GM23338 (cell line): ENCODE data around the gene NLN.

Experiments used
- CREB1 ChIP-seq: fragments of 250-450 bp; sonication (Bioruptor Pico); IDR thresholded peaks from 2 replicates; pipeline ENCODE4 v1.5.0; 2020; ENCODE audit warnings: low read depth, mild to moderate bottlenecking, moderate library complexity
- EZH2 ChIP-seq: fragments of 200-600 bp; sonication (generic); IDR thresholded peaks from one replicate; pipeline ENCODE4 v1.8.0; 2017; ENCODE audit warnings: antibody characterized with exemption, mild to moderate bottlenecking, low read depth; ENCODE audit not compliant: unreplicated experiment
- EZH2phosphoT487 ChIP-seq: fragments of 200-600 bp; sonication (generic); IDR thresholded peaks from one replicate; pipeline ENCODE4 v1.8.1; 2018; ENCODE audit warnings: antibody characterized with exemption; ENCODE audit not compliant: unreplicated experiment
- JUNB ChIP-seq: IDR thresholded peaks from one replicate; pipeline ENCODE4 v1.6.1; 2016; ENCODE audit warnings: antibody characterized with exemption; ENCODE audit not compliant: unreplicated experiment
- NANOG ChIP-seq: IDR thresholded peaks from 2 replicates; pipeline ENCODE4 v1.6.1; 2016; ENCODE audit warnings: antibody characterized with exemption, borderline replicate concordance
- POLR2AphosphoS5 ChIP-seq: IDR thresholded peaks from 2 replicates; pipeline ENCODE4 v1.6.1; 2016; ENCODE audit warnings: antibody characterized with exemption, low read depth
- STAT1 ChIP-seq: IDR thresholded peaks from one replicate; pipeline ENCODE4 v1.6.1; 2016; ENCODE audit warnings: antibody characterized with exemption; ENCODE audit not compliant: unreplicated experiment
- ZNF114 ChIP-seq: fragments of 250-450 bp; sonication (Bioruptor Pico); IDR thresholded peaks from 2 replicates; pipeline ENCODE4 v1.5.0; 2020; ENCODE audit warnings: mild to moderate bottlenecking, moderate library complexity
- ZNF331 ChIP-seq: fragments of 250-450 bp; sonication (Bioruptor Pico); IDR thresholded peaks from 2 replicates; pipeline ENCODE4 v1.5.0; 2020; ENCODE audit warnings: low read depth, mild to moderate bottlenecking, moderate library complexity
- TF ChIP-seq, protein P1 (sequence below), 2 experiments: fragments of 200-600 bp in 1 of 2; sonication (generic) in 1 of 2; conservative IDR thresholded peaks; 2 replicates each; pipeline versions ENCODE4 v1.5.1 to v1.6.1; 2016 to 2017; ENCODE audit warnings: antibody characterized with exemption in 2 of 2, low read depth in 2 of 2, mild to moderate bottlenecking in 2 of 2, moderate library complexity in 1 of 2
- TF ChIP-seq, protein P2 (sequence below): IDR thresholded peaks from one replicate; pipeline ENCODE4 v1.6.1; 2018; ENCODE audit warnings: antibody characterized with exemption; ENCODE audit not compliant: unreplicated experiment
- TF ChIP-seq, protein P3 (sequence below): IDR thresholded peaks from 2 replicates; pipeline ENCODE4 v1.6.1; 2016; ENCODE audit warnings: antibody characterized with exemption
- TF ChIP-seq, protein P4 (sequence below): fragments of 250-450 bp; sonication (Bioruptor Pico); IDR thresholded peaks from 2 replicates; pipeline ENCODE4 v1.5.0; 2020; ENCODE audit warnings: mild to moderate bottlenecking, moderate library complexity

DNA sequence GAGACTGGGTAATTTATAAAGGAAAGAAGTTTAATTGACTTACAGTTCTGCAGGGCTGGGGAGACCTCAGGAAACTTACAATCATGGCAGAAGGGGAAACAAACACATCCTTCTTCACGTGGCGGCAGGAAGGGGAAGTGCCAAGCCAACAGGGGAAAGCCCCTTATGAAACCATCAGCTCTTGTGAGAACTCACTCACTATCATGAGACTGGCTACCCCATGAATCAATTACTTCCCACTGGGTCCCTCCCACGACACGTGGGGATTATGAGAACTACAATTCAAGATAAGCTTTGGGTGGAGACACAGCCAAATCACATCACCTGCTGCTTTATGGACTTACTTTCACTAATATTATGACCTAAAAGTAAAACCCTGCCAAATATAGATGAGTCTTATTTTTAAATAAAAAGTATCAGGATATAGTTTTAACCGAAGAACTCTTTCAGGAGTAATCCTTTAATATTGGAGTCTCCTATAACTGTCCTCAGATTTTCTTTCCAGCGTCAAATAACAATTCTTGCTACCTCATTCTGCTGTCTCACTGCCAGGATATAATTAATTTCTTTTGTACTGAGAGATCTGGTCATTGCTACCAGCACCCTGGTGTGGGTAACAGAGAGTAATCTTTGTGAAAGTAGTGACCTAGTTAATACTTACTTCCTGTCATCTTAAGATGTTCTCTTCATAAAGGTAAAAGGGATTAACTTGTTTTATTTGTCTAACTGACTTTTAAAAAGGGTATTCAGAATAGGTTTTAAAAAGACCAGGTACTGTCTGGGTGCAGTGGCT lies 68.6 kb downstream of the NLN start:
- no peak for TF ChIP-seq POLR2AphosphoS5
- TF ChIP-seq, protein P1, sequence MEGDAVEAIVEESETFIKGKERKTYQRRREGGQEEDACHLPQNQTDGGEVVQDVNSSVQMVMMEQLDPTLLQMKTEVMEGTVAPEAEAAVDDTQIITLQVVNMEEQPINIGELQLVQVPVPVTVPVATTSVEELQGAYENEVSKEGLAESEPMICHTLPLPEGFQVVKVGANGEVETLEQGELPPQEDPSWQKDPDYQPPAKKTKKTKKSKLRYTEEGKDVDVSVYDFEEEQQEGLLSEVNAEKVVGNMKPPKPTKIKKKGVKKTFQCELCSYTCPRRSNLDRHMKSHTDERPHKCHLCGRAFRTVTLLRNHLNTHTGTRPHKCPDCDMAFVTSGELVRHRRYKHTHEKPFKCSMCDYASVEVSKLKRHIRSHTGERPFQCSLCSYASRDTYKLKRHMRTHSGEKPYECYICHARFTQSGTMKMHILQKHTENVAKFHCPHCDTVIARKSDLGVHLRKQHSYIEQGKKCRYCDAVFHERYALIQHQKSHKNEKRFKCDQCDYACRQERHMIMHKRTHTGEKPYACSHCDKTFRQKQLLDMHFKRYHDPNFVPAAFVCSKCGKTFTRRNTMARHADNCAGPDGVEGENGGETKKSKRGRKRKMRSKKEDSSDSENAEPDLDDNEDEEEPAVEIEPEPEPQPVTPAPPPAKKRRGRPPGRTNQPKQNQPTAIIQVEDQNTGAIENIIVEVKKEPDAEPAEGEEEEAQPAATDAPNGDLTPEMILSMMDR (conservative IDR thresholded peaks at IDR 0.05; ENCODE audit: low read depth in 2 of 2), result no peak
- TF ChIP-seq, protein P2, sequence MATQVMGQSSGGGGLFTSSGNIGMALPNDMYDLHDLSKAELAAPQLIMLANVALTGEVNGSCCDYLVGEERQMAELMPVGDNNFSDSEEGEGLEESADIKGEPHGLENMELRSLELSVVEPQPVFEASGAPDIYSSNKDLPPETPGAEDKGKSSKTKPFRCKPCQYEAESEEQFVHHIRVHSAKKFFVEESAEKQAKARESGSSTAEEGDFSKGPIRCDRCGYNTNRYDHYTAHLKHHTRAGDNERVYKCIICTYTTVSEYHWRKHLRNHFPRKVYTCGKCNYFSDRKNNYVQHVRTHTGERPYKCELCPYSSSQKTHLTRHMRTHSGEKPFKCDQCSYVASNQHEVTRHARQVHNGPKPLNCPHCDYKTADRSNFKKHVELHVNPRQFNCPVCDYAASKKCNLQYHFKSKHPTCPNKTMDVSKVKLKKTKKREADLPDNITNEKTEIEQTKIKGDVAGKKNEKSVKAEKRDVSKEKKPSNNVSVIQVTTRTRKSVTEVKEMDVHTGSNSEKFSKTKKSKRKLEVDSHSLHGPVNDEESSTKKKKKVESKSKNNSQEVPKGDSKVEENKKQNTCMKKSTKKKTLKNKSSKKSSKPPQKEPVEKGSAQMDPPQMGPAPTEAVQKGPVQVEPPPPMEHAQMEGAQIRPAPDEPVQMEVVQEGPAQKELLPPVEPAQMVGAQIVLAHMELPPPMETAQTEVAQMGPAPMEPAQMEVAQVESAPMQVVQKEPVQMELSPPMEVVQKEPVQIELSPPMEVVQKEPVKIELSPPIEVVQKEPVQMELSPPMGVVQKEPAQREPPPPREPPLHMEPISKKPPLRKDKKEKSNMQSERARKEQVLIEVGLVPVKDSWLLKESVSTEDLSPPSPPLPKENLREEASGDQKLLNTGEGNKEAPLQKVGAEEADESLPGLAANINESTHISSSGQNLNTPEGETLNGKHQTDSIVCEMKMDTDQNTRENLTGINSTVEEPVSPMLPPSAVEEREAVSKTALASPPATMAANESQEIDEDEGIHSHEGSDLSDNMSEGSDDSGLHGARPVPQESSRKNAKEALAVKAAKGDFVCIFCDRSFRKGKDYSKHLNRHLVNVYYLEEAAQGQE, result no peak
- TF ChIP-seq STAT1, result no peak
- no peak for TF ChIP-seq EZH2
- no peak for TF ChIP-seq ZNF331
- TF ChIP-seq EZH2phosphoT487, result no peak
- TF ChIP-seq CREB1 (CRISPR knock-in tag), result no peak
- no peak for TF ChIP-seq ZNF114 (CRISPR knock-in tag)
- TF ChIP-seq JUNB, result no peak
- TF ChIP-seq, protein P3, sequence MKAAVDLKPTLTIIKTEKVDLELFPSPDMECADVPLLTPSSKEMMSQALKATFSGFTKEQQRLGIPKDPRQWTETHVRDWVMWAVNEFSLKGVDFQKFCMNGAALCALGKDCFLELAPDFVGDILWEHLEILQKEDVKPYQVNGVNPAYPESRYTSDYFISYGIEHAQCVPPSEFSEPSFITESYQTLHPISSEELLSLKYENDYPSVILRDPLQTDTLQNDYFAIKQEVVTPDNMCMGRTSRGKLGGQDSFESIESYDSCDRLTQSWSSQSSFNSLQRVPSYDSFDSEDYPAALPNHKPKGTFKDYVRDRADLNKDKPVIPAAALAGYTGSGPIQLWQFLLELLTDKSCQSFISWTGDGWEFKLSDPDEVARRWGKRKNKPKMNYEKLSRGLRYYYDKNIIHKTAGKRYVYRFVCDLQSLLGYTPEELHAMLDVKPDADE, result no peak
- TF ChIP-seq NANOG, result no peak
- TF ChIP-seq, protein P4, sequence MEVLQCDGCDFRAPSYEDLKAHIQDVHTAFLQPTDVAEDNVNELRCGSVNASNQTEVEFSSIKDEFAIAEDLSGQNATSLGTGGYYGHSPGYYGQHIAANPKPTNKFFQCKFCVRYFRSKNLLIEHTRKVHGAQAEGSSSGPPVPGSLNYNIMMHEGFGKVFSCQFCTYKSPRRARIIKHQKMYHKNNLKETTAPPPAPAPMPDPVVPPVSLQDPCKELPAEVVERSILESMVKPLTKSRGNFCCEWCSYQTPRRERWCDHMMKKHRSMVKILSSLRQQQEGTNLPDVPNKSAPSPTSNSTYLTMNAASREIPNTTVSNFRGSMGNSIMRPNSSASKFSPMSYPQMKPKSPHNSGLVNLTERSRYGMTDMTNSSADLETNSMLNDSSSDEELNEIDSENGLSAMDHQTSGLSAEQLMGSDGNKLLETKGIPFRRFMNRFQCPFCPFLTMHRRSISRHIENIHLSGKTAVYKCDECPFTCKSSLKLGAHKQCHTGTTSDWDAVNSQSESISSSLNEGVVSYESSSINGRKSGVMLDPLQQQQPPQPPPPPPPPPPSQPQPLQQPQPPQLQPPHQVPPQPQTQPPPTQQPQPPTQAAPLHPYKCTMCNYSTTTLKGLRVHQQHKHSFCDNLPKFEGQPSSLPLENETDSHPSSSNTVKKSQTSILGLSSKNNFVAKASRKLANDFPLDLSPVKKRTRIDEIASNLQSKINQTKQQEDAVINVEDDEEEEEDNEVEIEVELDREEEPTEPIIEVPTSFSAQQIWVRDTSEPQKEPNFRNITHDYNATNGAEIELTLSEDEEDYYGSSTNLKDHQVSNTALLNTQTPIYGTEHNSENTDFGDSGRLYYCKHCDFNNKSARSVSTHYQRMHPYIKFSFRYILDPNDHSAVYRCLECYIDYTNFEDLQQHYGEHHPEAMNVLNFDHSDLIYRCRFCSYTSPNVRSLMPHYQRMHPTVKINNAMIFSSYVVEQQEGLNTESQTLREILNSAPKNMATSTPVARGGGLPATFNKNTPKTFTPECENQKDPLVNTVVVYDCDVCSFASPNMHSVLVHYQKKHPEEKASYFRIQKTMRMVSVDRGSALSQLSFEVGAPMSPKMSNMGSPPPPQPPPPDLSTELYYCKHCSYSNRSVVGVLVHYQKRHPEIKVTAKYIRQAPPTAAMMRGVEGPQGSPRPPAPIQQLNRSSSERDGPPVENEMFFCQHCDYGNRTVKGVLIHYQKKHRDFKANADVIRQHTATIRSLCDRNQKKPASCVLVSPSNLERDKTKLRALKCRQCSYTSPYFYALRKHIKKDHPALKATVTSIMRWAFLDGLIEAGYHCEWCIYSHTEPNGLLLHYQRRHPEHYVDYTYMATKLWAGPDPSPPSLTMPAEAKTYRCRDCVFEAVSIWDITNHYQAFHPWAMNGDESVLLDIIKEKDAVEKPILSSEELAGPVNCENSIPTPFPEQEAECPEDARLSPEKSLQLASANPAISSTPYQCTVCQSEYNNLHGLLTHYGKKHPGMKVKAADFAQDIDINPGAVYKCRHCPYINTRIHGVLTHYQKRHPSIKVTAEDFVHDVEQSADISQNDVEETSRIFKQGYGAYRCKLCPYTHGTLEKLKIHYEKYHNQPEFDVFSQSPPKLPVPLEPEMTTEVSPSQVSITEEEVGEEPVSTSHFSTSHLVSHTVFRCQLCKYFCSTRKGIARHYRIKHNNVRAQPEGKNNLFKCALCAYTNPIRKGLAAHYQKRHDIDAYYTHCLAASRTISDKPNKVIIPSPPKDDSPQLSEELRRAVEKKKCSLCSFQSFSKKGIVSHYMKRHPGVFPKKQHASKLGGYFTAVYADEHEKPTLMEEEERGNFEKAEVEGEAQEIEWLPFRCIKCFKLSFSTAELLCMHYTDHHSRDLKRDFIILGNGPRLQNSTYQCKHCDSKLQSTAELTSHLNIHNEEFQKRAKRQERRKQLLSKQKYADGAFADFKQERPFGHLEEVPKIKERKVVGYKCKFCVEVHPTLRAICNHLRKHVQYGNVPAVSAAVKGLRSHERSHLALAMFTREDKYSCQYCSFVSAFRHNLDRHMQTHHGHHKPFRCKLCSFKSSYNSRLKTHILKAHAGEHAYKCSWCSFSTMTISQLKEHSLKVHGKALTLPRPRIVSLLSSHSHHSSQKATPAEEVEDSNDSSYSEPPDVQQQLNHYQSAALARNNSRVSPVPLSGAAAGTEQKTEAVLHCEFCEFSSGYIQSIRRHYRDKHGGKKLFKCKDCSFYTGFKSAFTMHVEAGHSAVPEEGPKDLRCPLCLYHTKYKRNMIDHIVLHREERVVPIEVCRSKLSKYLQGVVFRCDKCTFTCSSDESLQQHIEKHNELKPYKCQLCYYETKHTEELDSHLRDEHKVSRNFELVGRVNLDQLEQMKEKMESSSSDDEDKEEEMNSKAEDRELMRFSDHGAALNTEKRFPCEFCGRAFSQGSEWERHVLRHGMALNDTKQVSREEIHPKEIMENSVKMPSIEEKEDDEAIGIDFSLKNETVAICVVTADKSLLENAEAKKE (CRISPR knock-in tag), result no peak
